Measurements from ENCODE around the gene BSND.

DNA sequence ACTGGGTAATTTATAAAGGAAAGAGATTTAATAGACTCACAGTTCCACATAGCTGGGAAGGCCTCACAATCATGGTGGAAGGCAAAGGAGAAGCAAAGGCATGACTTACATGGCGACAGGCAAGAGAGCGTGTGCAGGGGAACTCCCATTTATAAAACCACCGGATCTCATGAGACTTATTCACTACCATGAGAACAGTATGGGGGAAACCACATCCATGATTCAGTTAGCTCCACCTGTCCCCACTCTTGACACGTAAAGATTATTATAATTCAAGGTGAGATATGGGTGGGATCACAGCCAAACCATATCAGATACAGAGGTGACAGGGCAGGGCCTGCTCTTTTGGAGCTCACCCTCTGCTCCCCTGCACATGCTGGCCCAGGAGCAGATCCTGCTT lies 49.7 kb upstream of the BSND start:
- TF ChIP-seq, protein P1, sequence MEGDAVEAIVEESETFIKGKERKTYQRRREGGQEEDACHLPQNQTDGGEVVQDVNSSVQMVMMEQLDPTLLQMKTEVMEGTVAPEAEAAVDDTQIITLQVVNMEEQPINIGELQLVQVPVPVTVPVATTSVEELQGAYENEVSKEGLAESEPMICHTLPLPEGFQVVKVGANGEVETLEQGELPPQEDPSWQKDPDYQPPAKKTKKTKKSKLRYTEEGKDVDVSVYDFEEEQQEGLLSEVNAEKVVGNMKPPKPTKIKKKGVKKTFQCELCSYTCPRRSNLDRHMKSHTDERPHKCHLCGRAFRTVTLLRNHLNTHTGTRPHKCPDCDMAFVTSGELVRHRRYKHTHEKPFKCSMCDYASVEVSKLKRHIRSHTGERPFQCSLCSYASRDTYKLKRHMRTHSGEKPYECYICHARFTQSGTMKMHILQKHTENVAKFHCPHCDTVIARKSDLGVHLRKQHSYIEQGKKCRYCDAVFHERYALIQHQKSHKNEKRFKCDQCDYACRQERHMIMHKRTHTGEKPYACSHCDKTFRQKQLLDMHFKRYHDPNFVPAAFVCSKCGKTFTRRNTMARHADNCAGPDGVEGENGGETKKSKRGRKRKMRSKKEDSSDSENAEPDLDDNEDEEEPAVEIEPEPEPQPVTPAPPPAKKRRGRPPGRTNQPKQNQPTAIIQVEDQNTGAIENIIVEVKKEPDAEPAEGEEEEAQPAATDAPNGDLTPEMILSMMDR (IDR thresholded peaks at IDR 0.05), result no peak
- TF ChIP-seq POLR2A (IDR thresholded peaks at IDR 0.05), result no peak

All from esophagus squamous epithelium (tissue), 4 donors.